Activated naive CD8-positive, alpha-beta T cell treated with anti-CD3 and anti-CD28 coated beads, Interleukin-2, amount 50 U/mL, for 16 hours (primary cell): ENCODE data around the gene TRIM14.
"Not testable (repeated sequence)": the region's sequence is repeated elsewhere in the genome, so short reads cannot be mapped to it uniquely, and the experiment has no call there.

Experiments
- DNase-seq: peaks from one replicate; pipeline ENCODE4 v3.0.0-alpha.2; 2020; ENCODE audit warnings: low read depth, low spot score

Gene TRIM14

DNA sequence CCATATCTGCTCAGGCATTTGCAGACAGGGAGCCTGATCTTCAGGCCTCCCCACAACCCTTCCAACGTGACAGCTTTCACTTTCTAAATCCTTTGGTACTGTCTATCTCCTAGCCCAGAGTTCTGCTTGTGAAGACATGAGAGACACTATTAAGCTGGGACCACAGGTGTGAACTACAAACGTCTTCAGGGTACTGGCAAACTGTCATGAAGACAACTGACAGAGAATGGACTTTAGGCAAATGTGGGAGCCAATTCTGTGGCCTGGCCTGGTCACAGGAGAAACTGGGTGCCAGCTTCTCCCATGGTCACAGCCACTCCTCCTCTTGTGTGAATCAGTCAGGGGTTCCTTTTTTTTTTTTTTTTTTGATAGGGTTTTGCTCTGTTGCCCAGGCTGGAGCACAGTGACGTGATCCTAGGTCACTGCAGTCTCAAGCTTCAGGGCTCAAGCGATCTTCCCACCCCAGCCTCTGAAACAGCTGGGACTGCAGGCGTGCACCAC, 10.4 kb downstream of the TRIM14 start:
- DNase-seq: no peak

DNA sequence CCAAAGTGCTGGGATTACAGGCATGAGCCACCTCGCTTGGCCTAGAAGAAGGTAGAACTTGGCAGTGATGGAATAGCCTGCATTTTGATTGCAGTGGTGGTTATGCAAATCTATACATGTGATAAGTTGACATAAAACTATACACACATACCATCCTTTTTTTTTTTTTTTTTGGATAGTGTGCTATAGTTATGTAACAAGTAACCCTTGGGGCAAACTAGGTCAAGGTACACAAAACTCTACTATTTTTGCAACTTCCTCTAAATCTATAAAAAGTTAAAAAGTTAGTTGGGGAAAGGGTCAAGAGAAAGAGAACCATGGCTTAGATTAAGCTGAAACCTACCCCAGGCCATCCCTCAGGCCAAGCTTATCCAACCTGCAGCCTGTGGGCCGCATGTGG, 11.1 kb downstream of the TRIM14 start:
- no peak for DNase-seq

DNA sequence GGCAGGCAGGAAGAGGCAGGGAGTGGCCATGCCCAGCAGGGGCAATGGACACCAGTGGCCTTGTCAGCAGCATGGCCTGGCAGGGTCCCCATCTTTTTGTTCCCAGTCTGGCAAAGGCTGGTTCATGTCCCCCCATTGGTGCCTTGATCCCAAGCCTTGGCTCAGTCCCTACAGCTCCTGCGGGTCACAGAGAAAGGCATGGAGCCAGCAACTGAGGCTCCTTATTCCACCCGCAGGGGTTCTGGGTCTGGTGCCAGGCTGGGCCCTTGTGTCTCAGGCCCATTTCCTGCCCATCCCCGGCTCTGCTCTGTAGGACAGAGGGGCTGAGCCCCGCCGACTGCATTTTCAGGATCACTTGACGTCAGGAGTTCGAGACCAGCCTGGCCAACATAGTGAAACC, 14.0 kb downstream of the TRIM14 start:
- DNase-seq: no peak

- no peak for DNase-seq
Measured at GRCh38 chr9:98104445-98104881, 14.6 kb downstream of the TRIM14 start.

DNA sequence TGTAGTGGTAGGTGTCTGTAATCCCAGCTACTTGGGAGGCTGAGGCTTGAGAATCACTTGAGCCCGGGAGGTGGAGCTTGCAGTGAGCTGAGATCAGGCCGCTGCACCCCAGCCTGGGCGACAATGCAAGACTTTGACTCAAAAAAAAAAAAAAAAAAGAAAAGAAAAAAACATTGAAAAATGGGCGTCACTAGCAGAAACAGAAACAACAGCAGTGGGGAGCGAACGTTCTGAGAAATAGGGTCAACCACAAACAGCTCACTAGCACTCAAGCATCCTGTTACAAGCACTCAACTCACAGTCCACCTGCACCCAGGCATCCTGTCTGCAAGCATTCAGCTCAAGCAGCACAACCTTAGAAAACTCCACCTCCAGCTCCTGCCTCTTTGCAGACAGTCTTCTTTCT, 17.2 kb downstream of the TRIM14 start:
- DNase-seq: peak; percentile 54

DNA sequence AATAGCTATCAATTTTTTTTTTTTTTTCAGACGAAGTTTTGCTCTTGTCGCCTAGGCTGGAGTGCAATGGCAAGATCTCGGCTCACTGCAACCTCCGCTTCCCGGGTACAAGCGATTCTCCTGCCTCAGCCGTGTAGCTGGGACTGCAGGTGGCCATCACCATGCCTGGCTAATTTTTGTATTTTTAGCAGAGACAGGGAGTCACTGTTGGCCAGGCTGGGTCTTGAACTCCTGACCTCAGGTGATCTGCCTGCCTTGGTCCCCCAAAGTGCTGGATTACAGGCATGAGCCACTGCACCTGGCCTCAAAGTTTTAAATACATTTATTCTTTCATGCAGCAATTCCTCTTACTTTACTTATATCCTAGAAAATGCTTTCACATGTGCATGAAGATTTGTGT, 17.6 kb downstream of the TRIM14 start:
- no peak for DNase-seq

DNA sequence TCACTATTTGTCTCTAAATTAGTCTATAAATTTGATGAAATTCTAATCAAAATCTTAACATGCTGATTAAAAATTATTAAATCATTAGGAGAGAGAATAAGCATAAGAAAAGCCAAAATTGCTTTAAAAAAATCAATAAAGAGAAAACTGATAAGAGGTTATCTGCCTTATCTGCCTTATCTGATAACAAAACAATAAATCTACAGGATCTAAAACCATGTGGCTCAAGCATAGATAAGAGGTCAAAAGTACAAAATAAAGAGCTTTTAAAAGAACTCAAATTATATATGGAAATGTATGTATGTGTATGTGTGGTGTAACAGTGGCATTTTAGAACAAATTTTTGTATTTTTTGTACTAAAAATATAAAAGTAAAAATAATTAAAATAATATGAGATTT, 18.6 kb downstream of the TRIM14 start:
- DNase-seq: no peak

DNA sequence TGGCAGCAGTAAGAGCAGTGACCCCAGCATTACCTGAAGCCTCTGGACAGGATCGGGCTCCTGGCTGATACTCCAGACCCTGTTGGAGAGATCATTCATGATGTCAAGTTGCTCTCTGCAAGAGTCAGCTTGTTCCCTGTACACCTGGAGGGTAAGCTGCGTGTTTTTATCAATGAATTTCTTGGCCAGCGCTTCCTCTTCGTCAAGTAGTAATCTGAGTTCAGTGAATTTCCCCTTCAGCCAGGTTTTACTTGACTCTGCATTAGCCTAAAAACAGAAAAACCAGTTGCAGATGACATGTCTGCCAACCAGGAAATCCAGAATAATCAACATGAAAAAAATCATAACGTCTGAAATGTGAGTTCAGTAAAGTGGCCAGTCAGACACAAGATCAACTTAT, 19.1 kb downstream of the TRIM14 start:
- no peak for DNase-seq

- no peak for DNase-seq
Measured at GRCh38 chr9:98099346-98099745, 19.7 kb downstream of the TRIM14 start.

DNA sequence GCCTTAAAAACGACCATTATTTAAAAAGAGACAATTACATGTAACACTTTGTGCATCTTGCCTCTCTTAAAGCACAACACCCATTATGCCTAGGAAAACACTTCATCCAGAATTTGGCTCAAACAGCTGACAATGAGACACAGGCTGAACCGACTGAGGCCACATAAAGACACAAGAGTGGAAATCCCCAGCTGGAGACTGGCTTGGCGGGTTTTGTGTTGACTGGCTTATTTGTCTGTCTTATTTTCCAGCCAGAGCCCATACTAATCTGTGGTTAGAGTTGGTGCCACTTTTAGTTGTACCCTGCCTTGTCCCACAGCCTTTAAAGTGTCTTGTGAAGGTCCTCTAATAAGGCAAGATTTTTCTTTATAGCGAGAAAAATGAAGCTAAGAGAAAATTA, 21.2 kb downstream of the TRIM14 start:
- no peak for DNase-seq

- no peak for DNase-seq
Measured at GRCh38 chr9:98096091-98096490, 22.9 kb downstream of the TRIM14 start.

GRCh38 chr9:98095401-98095800, 23.6 kb downstream of the TRIM14 start:
- DNase-seq: no peak

GRCh38 chr9:98094851-98095250, 24.2 kb downstream of the TRIM14 start:
- DNase-seq: no peak

GRCh38 chr9:98094316-98094715, 24.7 kb downstream of the TRIM14 start:
- no peak for DNase-seq

- DNase-seq: no peak
Measured at GRCh38 chr9:98092613-98092931, 26.4 kb downstream of the TRIM14 start.

GRCh38 chr9:98091735-98092612, 27.0 kb downstream of the TRIM14 start:
- no peak for DNase-seq

- DNase-seq: not testable (repeated sequence)
Measured at GRCh38 chr9:98090674-98091073, 28.3 kb downstream of the TRIM14 start.

GRCh38 chr9:98087420-98088354, 31.3 kb downstream of the TRIM14 start:
- DNase-seq: no peak

DNA sequence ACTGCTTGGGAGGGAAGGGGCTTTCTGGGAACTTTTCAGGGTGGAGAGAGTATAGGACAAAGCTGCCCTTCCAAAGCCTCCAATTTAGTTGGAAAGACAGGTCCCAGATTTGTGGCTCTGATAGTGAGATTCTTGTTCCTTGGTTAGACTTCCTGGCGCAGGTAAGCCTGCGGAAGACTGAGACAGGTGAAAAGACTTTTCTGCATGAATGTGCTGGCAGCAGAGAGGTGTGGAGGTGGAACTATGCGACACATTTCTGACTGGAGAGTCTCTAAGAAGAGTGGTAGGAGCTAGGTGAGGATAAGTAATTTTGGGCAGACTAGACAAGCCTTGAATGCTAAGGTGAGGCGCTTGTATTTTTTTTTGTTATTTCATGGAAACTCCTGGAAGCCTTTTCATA, 32.6 kb downstream of the TRIM14 start:
- no peak for DNase-seq

DNA sequence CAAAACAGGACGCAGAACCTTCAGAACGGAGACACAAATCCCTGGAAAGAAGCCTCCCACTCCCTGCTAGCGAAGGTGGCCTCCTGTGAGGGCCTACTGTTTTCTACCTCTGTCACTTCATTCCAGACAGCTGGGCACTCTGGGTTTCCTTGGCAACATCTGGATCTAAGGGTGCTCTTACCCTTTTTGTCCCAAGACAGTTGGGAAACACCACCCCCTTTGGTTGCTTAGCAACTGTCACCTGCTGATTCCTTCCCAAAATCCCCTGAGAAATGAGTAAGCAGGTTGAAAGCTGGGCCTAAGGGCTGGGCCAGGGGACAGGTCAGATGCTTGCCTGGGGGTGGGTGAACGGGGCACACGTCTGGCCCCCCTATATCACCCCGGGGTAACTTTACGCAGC, 33.1 kb downstream of the TRIM14 start:
- DNase-seq: no peak

DNA sequence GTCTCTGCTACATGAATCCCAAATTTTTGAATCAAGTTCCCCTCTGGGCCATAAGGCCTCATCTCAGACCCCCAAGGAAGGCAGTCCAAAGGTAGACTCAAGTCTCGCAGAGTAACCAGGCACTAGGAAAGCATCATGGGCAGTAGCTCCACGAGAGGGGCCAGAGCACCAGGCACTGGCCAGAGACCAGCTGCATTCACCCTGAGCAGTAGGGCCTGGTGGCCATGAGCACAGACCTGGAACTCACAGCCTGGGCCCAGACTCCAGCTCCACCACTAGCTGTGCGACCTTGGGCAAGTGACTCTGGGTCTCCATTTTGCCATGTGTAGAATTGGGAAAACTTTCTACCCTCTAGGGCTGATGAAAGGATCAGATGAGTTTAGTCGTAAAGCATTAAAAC, 34.0 kb downstream of the TRIM14 start:
- no peak for DNase-seq

GRCh38 chr9:98084396-98084795, 34.6 kb downstream of the TRIM14 start:
- no peak for DNase-seq
